Measurements from ENCODE around the gene ZNF521.

Gene ZNF521

GRCh38 chr18:25099895-25100294 lies 252.1 kb downstream of the ZNF521 start:
- H3K9ac ChIP-seq (ENCODE audit: low read length in 2 of 2), result no peak overlapping the region

GRCh38 chr18:25097569-25098056 lies 254.4 kb downstream of the ZNF521 start:
- Histone ChIP-seq H3K4me3 (ENCODE audit: low read length in 2 of 2) (no peak overlapping the region), H3K27ac (ENCODE audit: low read length) (no peak overlapping the region), H3K36me3 (ENCODE audit: control insufficient read depth in 2 of 2, insufficient read depth in 2 of 2, low read length in 2 of 2) (no peaks in the 10 kb centered on the region), H3K9me3 (ENCODE audit: control insufficient read depth in 2 of 2, low read length in 2 of 2) (no peaks in the 10 kb centered on the region), H3K9ac (ENCODE audit: low read length in 2 of 2) (no peak overlapping the region), H3K4me1 (ENCODE audit: control insufficient read depth, insufficient read depth, low read length) (no peaks in the 10 kb centered on the region), H3K27me3 (ENCODE audit: control insufficient read depth in 1 of 2, insufficient read depth in 2 of 2, low read length in 2 of 2) (no peaks in the 10 kb centered on the region)

More at GRCh38 chr18:25099895-25100294, 252.1 kb downstream of the ZNF521 start:
- Histone ChIP-seq H3K4me1 (ENCODE audit: control insufficient read depth, insufficient read depth, low read length) (no peaks in the 10 kb centered on the region), H3K9me3 (ENCODE audit: control insufficient read depth in 2 of 2, low read length in 2 of 2) (no peaks in the 10 kb centered on the region), H3K27me3 (ENCODE audit: control insufficient read depth in 1 of 2, insufficient read depth in 2 of 2, low read length in 2 of 2) (no peaks in the 10 kb centered on the region), H3K27ac (ENCODE audit: low read length) (no peak overlapping the region), H3K36me3 (ENCODE audit: control insufficient read depth in 2 of 2, insufficient read depth in 2 of 2, low read length in 2 of 2) (no peaks in the 10 kb centered on the region), H3K4me3 (ENCODE audit: low read length in 2 of 2) (no peak overlapping the region)

GRCh38 chr18:25097057-25097456 lies 254.9 kb downstream of the ZNF521 start:
- no peaks in the 10 kb centered on the region for H3K36me3 ChIP-seq (ENCODE audit: control insufficient read depth in 2 of 2, insufficient read depth in 2 of 2, low read length in 2 of 2)
- no peak overlapping the region for H3K4me3 ChIP-seq (ENCODE audit: low read length in 2 of 2)
- H3K9me3 ChIP-seq (ENCODE audit: control insufficient read depth in 2 of 2, low read length in 2 of 2), result no peaks in the 10 kb centered on the region
- no peaks in the 10 kb centered on the region for H3K4me1 ChIP-seq (ENCODE audit: control insufficient read depth, insufficient read depth, low read length)
- H3K9ac ChIP-seq (ENCODE audit: low read length in 2 of 2), result no peak overlapping the region
- H3K27me3 ChIP-seq (ENCODE audit: control insufficient read depth in 1 of 2, insufficient read depth in 2 of 2, low read length in 2 of 2), result no peaks in the 10 kb centered on the region
- H3K27ac ChIP-seq (ENCODE audit: low read length), result no peak overlapping the region

- no peaks in the 10 kb centered on the region for H3K27me3 ChIP-seq (ENCODE audit: control insufficient read depth in 1 of 2, insufficient read depth in 2 of 2, low read length in 2 of 2)
- no peaks in the 10 kb centered on the region for H3K9me3 ChIP-seq (ENCODE audit: control insufficient read depth in 2 of 2, low read length in 2 of 2)
- no peaks in the 10 kb centered on the region for H3K36me3 ChIP-seq (ENCODE audit: control insufficient read depth in 2 of 2, insufficient read depth in 2 of 2, low read length in 2 of 2)
- no peaks in the 10 kb centered on the region for H3K4me1 ChIP-seq (ENCODE audit: control insufficient read depth, insufficient read depth, low read length)
- no peak overlapping the region for H3K27ac ChIP-seq (ENCODE audit: low read length)
- no peak overlapping the region for H3K9ac ChIP-seq (ENCODE audit: low read length in 2 of 2)
- H3K4me3 ChIP-seq (ENCODE audit: low read length in 2 of 2), result no peak overlapping the region
Measured at GRCh38 chr18:25093141-25093540, 258.8 kb downstream of the ZNF521 start.

- Histone ChIP-seq H3K27ac (ENCODE audit: low read length) (no peak overlapping the region), H3K9ac (ENCODE audit: low read length in 2 of 2) (no peak overlapping the region), H3K27me3 (ENCODE audit: control insufficient read depth in 1 of 2, insufficient read depth in 2 of 2, low read length in 2 of 2) (no peaks in the 10 kb centered on the region), H3K4me3 (ENCODE audit: low read length in 2 of 2) (no peak overlapping the region), H3K36me3 (ENCODE audit: control insufficient read depth in 2 of 2, insufficient read depth in 2 of 2, low read length in 2 of 2) (no peaks in the 10 kb centered on the region), H3K9me3 (ENCODE audit: control insufficient read depth in 2 of 2, low read length in 2 of 2) (no peaks in the 10 kb centered on the region), H3K4me1 (ENCODE audit: control insufficient read depth, insufficient read depth, low read length) (no peaks in the 10 kb centered on the region)
Measured at GRCh38 chr18:25089470-25089869, 262.5 kb downstream of the ZNF521 start.

GRCh38 chr18:25086876-25087275 lies 265.1 kb downstream of the ZNF521 start:
- Histone ChIP-seq H3K36me3 (ENCODE audit: control insufficient read depth in 2 of 2, insufficient read depth in 2 of 2, low read length in 2 of 2) (no peaks in the 10 kb centered on the region), H3K4me1 (ENCODE audit: control insufficient read depth, insufficient read depth, low read length) (no peaks in the 10 kb centered on the region), H3K4me3 (ENCODE audit: low read length in 2 of 2) (no peak overlapping the region), H3K9me3 (ENCODE audit: control insufficient read depth in 2 of 2, low read length in 2 of 2) (no peaks in the 10 kb centered on the region), H3K27me3 (ENCODE audit: control insufficient read depth in 1 of 2, insufficient read depth in 2 of 2, low read length in 2 of 2) (no peaks in the 10 kb centered on the region), H3K27ac (ENCODE audit: low read length) (no peak overlapping the region), H3K9ac (ENCODE audit: low read length in 2 of 2) (no peak overlapping the region)

GRCh38 chr18:25081001-25081400 lies 271.0 kb downstream of the ZNF521 start:
- Histone ChIP-seq H3K27ac (ENCODE audit: low read length) (no peak overlapping the region), H3K27me3 (ENCODE audit: control insufficient read depth in 1 of 2, insufficient read depth in 2 of 2, low read length in 2 of 2) (no peaks in the 10 kb centered on the region), H3K4me3 (ENCODE audit: low read length in 2 of 2) (no peak overlapping the region), H3K36me3 (ENCODE audit: control insufficient read depth in 2 of 2, insufficient read depth in 2 of 2, low read length in 2 of 2) (no peaks in the 10 kb centered on the region), H3K9me3 (ENCODE audit: control insufficient read depth in 2 of 2, low read length in 2 of 2) (no peaks in the 10 kb centered on the region), H3K4me1 (ENCODE audit: control insufficient read depth, insufficient read depth, low read length) (peaks cover 5% of the 10 kb centered on the region), H3K9ac (ENCODE audit: low read length in 2 of 2) (no peak overlapping the region)

GRCh38 chr18:25080211-25080610 lies 271.8 kb downstream of the ZNF521 start:
- Histone ChIP-seq H3K4me1 (ENCODE audit: control insufficient read depth, insufficient read depth, low read length) (peaks cover 5% of the 10 kb centered on the region), H3K4me3 (ENCODE audit: low read length in 2 of 2) (no peak overlapping the region), H3K36me3 (ENCODE audit: control insufficient read depth in 2 of 2, insufficient read depth in 2 of 2, low read length in 2 of 2) (no peaks in the 10 kb centered on the region), H3K27me3 (ENCODE audit: control insufficient read depth in 1 of 2, insufficient read depth in 2 of 2, low read length in 2 of 2) (no peaks in the 10 kb centered on the region), H3K9ac (ENCODE audit: low read length in 2 of 2) (no peak overlapping the region), H3K9me3 (ENCODE audit: control insufficient read depth in 2 of 2, low read length in 2 of 2) (no peaks in the 10 kb centered on the region), H3K27ac (ENCODE audit: low read length) (no peak overlapping the region)

- Histone ChIP-seq H3K36me3 (ENCODE audit: control insufficient read depth in 2 of 2, insufficient read depth in 2 of 2, low read length in 2 of 2) (no peaks in the 10 kb centered on the region), H3K9me3 (ENCODE audit: control insufficient read depth in 2 of 2, low read length in 2 of 2) (no peaks in the 10 kb centered on the region), H3K4me1 (ENCODE audit: control insufficient read depth, insufficient read depth, low read length) (peaks cover 5% of the 10 kb centered on the region), H3K9ac (ENCODE audit: low read length in 2 of 2) (no peak overlapping the region), H3K27me3 (ENCODE audit: control insufficient read depth in 1 of 2, insufficient read depth in 2 of 2, low read length in 2 of 2) (no peaks in the 10 kb centered on the region), H3K4me3 (ENCODE audit: low read length in 2 of 2) (no peak overlapping the region), H3K27ac (ENCODE audit: low read length) (no peak overlapping the region)
Measured at GRCh38 chr18:25077944-25078723, 273.8 kb downstream of the ZNF521 start.

GRCh38 chr18:25077038-25077943 lies 274.7 kb downstream of the ZNF521 start:
- H3K9me3 ChIP-seq (ENCODE audit: control insufficient read depth in 2 of 2, low read length in 2 of 2), result no peaks in the 10 kb centered on the region
- H3K4me1 ChIP-seq (ENCODE audit: control insufficient read depth, insufficient read depth, low read length), result peaks cover 5% of the 10 kb centered on the region
- H3K36me3 ChIP-seq (ENCODE audit: control insufficient read depth in 2 of 2, insufficient read depth in 2 of 2, low read length in 2 of 2), result no peaks in the 10 kb centered on the region
- no peak overlapping the region for H3K4me3 ChIP-seq (ENCODE audit: low read length in 2 of 2)
- H3K27ac ChIP-seq (ENCODE audit: low read length), result no peak overlapping the region
- no peaks in the 10 kb centered on the region for H3K27me3 ChIP-seq (ENCODE audit: control insufficient read depth in 1 of 2, insufficient read depth in 2 of 2, low read length in 2 of 2)
- H3K9ac ChIP-seq (ENCODE audit: low read length in 2 of 2), result no peak overlapping the region
